GM19238 (cell line): ENCODE results near the gene KLK12.

Experiments used
- DNase-seq: peaks from one replicate; pipeline ENCODE4 v3.0.0; 2011; ENCODE audit warnings: low spot score; ENCODE audit not compliant: insufficient read length

The KLK12 gene

DNA sequence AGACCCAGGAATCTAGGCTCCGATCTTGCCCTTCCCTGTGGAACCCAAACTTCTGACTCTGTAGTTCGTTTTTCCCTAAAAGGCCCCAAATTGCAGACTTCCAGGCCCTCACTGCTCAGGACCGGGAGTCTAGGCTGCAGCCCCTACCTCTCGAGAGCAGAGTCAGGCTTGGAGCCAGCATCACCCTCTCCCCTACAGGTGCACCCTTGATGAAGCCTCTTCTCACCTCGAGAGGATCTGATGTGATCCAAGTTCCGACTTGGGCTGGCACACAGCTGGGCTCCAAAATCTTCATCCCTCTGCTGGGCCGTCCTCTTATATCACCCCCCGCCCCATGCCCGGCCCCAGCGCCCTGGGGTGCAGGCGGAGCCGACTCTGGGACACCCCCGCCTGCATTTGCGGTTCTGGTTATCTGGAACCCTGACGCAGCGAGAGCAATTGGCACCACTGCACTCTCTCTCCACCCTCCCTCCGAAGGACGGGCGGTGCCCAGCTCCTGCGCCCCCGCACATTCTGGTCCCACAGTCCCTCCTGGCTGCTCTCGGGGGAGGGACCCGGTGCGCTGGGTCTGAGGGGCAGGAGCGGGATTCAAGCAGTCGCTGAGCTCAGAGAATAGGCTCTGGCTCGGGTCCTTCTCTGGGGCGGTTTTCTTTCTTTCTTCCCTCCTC lies 51.0 kb downstream of the KLK12 start, which contains the start of gene KLK7:
Gene KLK7 (minus strand): TSS at position 293 of the 668 bp plus-strand sequence. CDS start 1,518 bp downstream, outside the sequence.
- no peak for DNase-seq

- DNase-seq, result no peak
Observed at GRCh38 chr19:50982186-50982585, 52.6 kb downstream of the KLK12 start.

DNA sequence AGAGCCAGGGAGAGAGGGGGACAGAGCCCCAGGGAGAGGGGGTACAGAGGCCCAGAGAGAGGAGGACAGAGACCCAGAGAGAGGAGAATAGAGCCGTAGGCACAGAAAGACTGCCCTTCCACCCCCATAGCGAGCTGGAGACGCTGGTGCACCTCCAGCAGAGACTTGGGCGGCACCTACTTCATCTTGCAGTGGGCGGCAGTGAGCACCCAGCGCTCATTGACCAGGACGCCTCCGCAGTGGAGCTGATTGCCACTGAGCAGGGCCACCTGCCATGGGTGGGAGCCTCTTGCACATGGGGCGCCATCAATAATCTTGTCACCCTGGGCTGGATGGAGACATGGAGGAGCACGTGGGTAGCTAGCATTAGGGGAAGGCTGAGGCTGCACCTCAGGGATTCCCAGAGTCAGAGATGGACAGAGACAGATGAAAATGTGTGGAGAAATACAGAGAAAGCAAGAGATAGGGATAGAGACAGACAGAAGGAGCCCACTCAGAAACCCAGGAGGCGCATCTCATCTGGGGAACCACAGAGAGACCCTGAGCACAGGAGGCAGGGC lies 53.1 kb downstream of the KLK12 start:
- DNase-seq, result no peak

DNA sequence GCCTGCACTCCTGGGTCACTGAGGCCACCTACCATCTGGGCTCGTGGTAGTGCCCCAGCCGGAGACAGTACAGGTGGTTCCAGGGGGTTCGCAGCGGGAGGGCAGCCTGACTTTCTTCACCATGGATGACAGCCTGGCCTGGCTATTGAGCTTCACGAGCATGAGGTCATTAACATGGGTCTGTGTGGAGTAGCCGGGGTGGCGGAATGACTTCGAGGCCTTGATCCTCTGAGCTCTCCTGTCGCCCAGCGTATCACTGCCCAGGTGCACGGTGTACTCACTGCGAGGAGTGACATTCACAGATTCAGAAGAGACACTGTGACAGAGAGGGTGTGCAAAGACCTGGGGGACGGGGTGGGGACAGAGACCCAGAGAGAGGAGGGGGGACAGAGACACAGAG lies 54.6 kb downstream of the KLK12 start:
- DNase-seq, result no peak

- DNase-seq, result no peak
Observed at GRCh38 chr19:50979758-50980157, 55.0 kb downstream of the KLK12 start.
